ENCODE results near the gene TMEM208. TPM values are rescaled to one million over a fixed set of nuclear protein-coding genes. Genes with fewer than 3 reads are reported as not detected.

TMEM208 gene
- total and polyA plus RNA-seq, 2 of the 13 experiments (the other 11 are each of a cell fraction or from before 2014, with no cell fraction given): 58.8 to 72.9 TPM

- TF ChIP-seq YEATS4 (CRISPR knock-in tag; IDR thresholded peaks at IDR 0.05; ENCODE audit: borderline replicate concordance): 0 out of 2 replicates have a peak, but pooled peaks have one; percentile 41
- TF ChIP-seq, protein P1, sequence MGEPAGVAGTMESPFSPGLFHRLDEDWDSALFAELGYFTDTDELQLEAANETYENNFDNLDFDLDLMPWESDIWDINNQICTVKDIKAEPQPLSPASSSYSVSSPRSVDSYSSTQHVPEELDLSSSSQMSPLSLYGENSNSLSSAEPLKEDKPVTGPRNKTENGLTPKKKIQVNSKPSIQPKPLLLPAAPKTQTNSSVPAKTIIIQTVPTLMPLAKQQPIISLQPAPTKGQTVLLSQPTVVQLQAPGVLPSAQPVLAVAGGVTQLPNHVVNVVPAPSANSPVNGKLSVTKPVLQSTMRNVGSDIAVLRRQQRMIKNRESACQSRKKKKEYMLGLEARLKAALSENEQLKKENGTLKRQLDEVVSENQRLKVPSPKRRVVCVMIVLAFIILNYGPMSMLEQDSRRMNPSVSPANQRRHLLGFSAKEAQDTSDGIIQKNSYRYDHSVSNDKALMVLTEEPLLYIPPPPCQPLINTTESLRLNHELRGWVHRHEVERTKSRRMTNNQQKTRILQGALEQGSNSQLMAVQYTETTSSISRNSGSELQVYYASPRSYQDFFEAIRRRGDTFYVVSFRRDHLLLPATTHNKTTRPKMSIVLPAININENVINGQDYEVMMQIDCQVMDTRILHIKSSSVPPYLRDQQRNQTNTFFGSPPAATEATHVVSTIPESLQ (CRISPR knock-in tag; conservative IDR thresholded peaks at IDR 0.05): no peak
- no peak for TF ChIP-seq REL (CRISPR knock-in tag; conservative IDR thresholded peaks at IDR 0.05)
- TF ChIP-seq MAFK (conservative IDR thresholded peaks at IDR 0.05 in 1 of 2, IDR thresholded peaks at IDR 0.05 in 1 of 2; ENCODE audit: low read length in 2 of 2): no peak
- no peak for TF ChIP-seq CENPX (CRISPR knock-in tag; IDR thresholded peaks at IDR 0.05)
- no peak for TF ChIP-seq PPARG (CRISPR knock-in tag; conservative IDR thresholded peaks at IDR 0.05)
- TF ChIP-seq NFATC3 (CRISPR knock-in tag; IDR thresholded peaks at IDR 0.05): no peak
- no peak for TF ChIP-seq SKI (IDR thresholded peaks at IDR 0.05; ENCODE audit: partially characterized antibody)
- TF ChIP-seq ZFP36 (IDR thresholded peaks at IDR 0.05; ENCODE audit: borderline replicate concordance, low read depth, low read length, partially characterized antibody): no peak
- TF ChIP-seq KDM5B (CRISPR knock-in tag; IDR thresholded peaks at IDR 0.05; ENCODE audit: borderline replicate concordance): no peak; the same call in 1 of the 2 replicates
- TF ChIP-seq, protein P2, sequence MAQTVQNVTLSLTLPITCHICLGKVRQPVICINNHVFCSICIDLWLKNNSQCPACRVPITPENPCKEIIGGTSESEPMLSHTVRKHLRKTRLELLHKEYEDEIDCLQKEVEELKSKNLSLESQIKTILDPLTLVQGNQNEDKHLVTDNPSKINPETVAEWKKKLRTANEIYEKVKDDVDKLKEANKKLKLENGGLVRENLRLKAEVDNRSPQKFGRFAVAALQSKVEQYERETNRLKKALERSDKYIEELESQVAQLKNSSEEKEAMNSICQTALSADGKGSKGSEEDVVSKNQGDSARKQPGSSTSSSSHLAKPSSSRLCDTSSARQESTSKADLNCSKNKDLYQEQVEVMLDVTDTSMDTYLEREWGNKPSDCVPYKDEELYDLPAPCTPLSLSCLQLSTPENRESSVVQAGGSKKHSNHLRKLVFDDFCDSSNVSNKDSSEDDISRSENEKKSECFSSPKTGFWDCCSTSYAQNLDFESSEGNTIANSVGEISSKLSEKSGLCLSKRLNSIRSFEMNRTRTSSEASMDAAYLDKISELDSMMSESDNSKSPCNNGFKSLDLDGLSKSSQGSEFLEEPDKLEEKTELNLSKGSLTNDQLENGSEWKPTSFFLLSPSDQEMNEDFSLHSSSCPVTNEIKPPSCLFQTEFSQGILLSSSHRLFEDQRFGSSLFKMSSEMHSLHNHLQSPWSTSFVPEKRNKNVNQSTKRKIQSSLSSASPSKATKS (CRISPR knock-in tag; IDR thresholded peaks at IDR 0.05): no peak
- no peak for TF ChIP-seq HHEX (CRISPR knock-in tag; IDR thresholded peaks at IDR 0.05)
- no peak for TF ChIP-seq KAT8 (CRISPR knock-in tag; IDR thresholded peaks at IDR 0.05)
- no peak for TF ChIP-seq MXD4 (CRISPR knock-in tag; IDR thresholded peaks at IDR 0.05)
- no peak for TF ChIP-seq CERS6 (CRISPR knock-in tag; IDR thresholded peaks at IDR 0.05)
- no peak for TF ChIP-seq ISX (CRISPR knock-in tag; conservative IDR thresholded peaks at IDR 0.05)
- TF ChIP-seq MTA1 (CRISPR knock-in tag; IDR thresholded peaks at IDR 0.05; ENCODE audit: borderline replicate concordance): no peak
- TF ChIP-seq SMAD1 (CRISPR knock-in tag; IDR thresholded peaks at IDR 0.05; ENCODE audit: borderline replicate concordance, low read depth): no peak
- TF ChIP-seq ZNF770 (CRISPR knock-in tag; IDR thresholded peaks at IDR 0.05): no peak
- 0 out of 2 replicates have a peak, but pooled peaks have one; percentile 39 for TF ChIP-seq ETV6 (CRISPR knock-in tag; conservative IDR thresholded peaks at IDR 0.05)
- TF ChIP-seq, protein P3, sequence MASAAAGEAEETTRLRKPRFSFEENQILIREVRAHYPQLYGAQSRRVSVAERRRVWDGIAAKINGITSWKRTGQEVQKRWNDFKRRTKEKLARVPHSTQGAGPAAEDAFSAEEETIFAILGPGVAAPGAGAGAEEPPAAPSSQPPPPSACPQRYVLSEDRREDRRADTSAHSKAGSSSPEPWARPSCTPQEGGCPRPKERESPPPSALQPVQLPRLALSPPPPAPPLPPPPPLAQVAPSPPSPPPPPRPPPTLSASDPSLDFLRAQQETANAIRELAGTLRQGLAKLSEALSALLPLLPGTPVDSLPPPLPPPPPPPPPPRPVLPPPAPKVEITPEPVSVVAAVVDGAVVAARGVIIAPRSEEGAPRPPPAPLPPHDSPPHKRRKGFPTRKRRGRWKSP (CRISPR knock-in tag; IDR thresholded peaks at IDR 0.05): no peak
Measured at GRCh38 chr16:67248401-67249177, 21.7 kb downstream of the TMEM208 start, which contains the start of gene SLC9A5 (continued).

All from HepG2 (cell line).